ENCODE data around the gene LGR5. TPM values are rescaled to one million over a fixed set of nuclear protein-coding genes. Genes with fewer than 3 reads are reported as not detected.

LGR5 gene
- total and polyA plus RNA-seq, 9 of the 15 experiments (the other 6 are each of a cell fraction or from before 2014, with no cell fraction given) = not detected

DNA sequence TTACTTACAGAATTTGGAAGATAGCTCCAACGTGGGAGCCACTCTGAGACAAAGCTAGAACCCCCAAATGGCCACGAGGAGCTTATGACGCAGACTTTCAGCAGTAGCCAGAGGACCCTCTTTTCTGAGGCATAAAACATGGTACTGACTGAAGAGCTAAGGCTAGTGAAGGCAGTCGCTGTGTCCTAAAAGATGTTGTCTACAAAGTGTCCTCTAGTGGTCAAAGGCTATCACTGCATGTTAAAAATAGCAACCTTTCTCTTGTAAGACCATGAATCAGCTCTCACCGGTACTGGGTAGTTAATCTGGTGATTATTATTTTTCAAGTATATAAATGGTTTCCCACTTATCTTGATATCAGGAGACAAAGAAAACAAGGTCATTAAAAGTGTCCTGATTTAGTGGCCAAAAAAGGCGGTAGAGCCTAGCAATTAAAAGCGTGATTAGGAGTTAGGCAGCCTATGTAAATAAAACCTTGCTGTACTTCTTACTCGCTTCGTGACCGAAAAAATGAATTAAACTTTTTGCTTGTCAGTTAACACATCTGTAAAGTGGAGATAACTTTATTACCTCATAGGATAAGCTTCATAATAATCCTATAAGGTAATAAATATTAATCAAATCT lies 47.0 kb upstream of the LGR5 start (continued):
- TF ChIP-seq C11orf30 (IDR thresholded peaks at IDR 0.05; ENCODE audit: low read depth) = 0 out of 2 replicates have a peak, but pooled peaks have one; percentile 17
- peak in 1 of 2 experiments; percentile 44; a peak in 1 of 3 replicates for TF ChIP-seq CBX3 (IDR thresholded peaks at IDR 0.05; ENCODE audit: borderline replicate concordance in 1 of 2, low read length in 2 of 2)
- peak; percentile 33; the same call in 1 of the 2 replicates for TF ChIP-seq EHMT2 (IDR thresholded peaks at IDR 0.05)
- no peak for TF ChIP-seq ZNF77 (CRISPR knock-in tag; IDR thresholded peaks at IDR 0.05)

- peak in 2 of 4 experiments; percentile 9 to 15 for DNase-seq (ENCODE audit: extremely low read depth in 1 of 4, low spot score in 3 of 4)
- 34% methylated on average over 4 of the region's 4 CpGs for WGBS (ENCODE audit: insufficient coverage, low coverage, missing lambda C conversion rate)
- ATAC-seq = peak; percentile 51; the same call in 1 of the 3 replicates
- no peak overlapping the region for H3K4me3 ChIP-seq
- no peak overlapping the region for H3K27ac ChIP-seq (ENCODE audit: extremely low read depth, low read depth, low read length)
- H3K9me1 ChIP-seq (ENCODE audit: control insufficient read depth, insufficient read depth, low read length) = no peaks in the 10 kb centered on the region
- ChIA-PET CTCF (ENCODE audit: low intra/inter-chr PET ratio) (no interaction called here), POLR2A (interaction anchor here (1.7 kb wide), 1 partner anchor 8 kb away, joined by 7 read pairs; no protein-coding TSS in a partner anchor)
- H3K79me2 ChIP-seq (ENCODE audit: control insufficient read depth, insufficient read depth, low read length) = no peaks in the 10 kb centered on the region
- intact Hi-C loops (cut with micrococcal nuclease) = no loop called here
- FAIRE-seq = no peak
- no peaks in the 10 kb centered on the region for H3K27me3 ChIP-seq (ENCODE audit: control insufficient read depth in 2 of 2, insufficient read depth in 2 of 2, low read length in 2 of 2)
- no peaks in the 10 kb centered on the region for H4K20me1 ChIP-seq (replicated peaks; ENCODE audit: control insufficient read depth, insufficient read depth, low read length)
- no peaks in the 10 kb centered on the region; the same call in 1 of the 2 replicates for H3K9me3 ChIP-seq (replicated peaks; ENCODE audit: control insufficient read depth, insufficient read depth, low read depth, low read length)
- in situ Hi-C loops (cut with MboI) = loop anchor here (10.0 kb wide), 1 partner anchor 169 kb away; no protein-coding TSS in a partner anchor
- H3K9ac ChIP-seq (ENCODE audit: insufficient read depth in 1 of 2, low read depth in 2 of 2, low read length in 2 of 2) = no peak overlapping the region
- H3K4me1 ChIP-seq (replicated peaks in 1 of 2; ENCODE audit: control insufficient read depth in 2 of 2, insufficient read depth in 2 of 2, low read length in 2 of 2) = peaks cover 0 to 10% of the 10 kb centered on the region in 2 experiments; a peak in 2 of 5 replicates
- H2AFZ ChIP-seq (ENCODE audit: low read depth, low read length) = peak overlapping the region; percentile 38
- no peak overlapping the region for H3K4me2 ChIP-seq (ENCODE audit: insufficient read depth, low read length)
- no TSS peak for BruUV-seq (replicated peaks)
- TF ChIP-seq, protein P1, sequence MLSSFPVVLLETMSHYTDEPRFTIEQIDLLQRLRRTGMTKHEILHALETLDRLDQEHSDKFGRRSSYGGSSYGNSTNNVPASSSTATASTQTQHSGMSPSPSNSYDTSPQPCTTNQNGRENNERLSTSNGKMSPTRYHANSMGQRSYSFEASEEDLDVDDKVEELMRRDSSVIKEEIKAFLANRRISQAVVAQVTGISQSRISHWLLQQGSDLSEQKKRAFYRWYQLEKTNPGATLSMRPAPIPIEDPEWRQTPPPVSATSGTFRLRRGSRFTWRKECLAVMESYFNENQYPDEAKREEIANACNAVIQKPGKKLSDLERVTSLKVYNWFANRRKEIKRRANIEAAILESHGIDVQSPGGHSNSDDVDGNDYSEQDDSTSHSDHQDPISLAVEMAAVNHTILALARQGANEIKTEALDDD (IDR thresholded peaks at IDR 0.05) = peak; percentile 31; the same call in 1 of the 2 replicates
- no peak for TF ChIP-seq NCOA4 (IDR thresholded peaks at IDR 0.05; ENCODE audit: partially characterized antibody)
- TF ChIP-seq, protein P2, sequence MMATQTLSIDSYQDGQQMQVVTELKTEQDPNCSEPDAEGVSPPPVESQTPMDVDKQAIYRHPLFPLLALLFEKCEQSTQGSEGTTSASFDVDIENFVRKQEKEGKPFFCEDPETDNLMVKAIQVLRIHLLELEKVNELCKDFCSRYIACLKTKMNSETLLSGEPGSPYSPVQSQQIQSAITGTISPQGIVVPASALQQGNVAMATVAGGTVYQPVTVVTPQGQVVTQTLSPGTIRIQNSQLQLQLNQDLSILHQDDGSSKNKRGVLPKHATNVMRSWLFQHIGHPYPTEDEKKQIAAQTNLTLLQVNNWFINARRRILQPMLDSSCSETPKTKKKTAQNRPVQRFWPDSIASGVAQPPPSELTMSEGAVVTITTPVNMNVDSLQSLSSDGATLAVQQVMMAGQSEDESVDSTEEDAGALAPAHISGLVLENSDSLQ (IDR thresholded peaks at IDR 0.05) = peak; percentile 34; the same call in 1 of the 2 replicates
- no peak for TF ChIP-seq RUNX1 (IDR thresholded peaks at IDR 0.05; ENCODE audit: low read depth)
- TF ChIP-seq SPI1 (IDR thresholded peaks at IDR 0.05; ENCODE audit: borderline replicate concordance, low read depth, low read length) = peak; percentile 60; the same call in 1 of the 2 replicates
- no peak for TF ChIP-seq ZNF79 (CRISPR knock-in tag; IDR thresholded peaks at IDR 0.05; ENCODE audit: low read depth)
- no peak for TF ChIP-seq C11orf30 (IDR thresholded peaks at IDR 0.05; ENCODE audit: low read depth)
- TF ChIP-seq, protein P3, sequence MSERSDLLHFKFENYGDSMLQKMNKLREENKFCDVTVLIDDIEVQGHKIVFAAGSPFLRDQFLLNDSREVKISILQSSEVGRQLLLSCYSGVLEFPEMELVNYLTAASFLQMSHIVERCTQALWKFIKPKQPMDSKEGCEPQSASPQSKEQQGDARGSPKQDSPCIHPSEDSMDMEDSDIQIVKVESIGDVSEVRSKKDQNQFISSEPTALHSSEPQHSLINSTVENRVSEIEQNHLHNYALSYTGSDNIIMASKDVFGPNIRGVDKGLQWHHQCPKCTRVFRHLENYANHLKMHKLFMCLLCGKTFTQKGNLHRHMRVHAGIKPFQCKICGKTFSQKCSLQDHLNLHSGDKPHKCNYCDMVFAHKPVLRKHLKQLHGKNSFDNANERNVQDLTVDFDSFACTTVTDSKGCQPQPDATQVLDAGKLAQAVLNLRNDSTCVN (CRISPR knock-in tag; IDR thresholded peaks at IDR 0.05) = no peak
- H3K36me3 ChIP-seq (ENCODE audit: control insufficient read depth, insufficient read depth, low read length) = no peaks in the 10 kb centered on the region
Measured at GRCh38 chr12:71393625-71394024, 46.0 kb upstream of the LGR5 start.

Measured in K562 (cell line).